GM18508 (cell line): ENCODE data around the gene TBC1D2.
A peak's percentile ranks its signal among the peaks of the same experiment; 100 is the strongest.
"Not testable (repeated sequence)": the region's sequence is repeated elsewhere in the genome, so short reads cannot be mapped to it uniquely, and the experiment has no call there.

Source experiments
- ATAC-seq: cut with Tn5 transposase; IDR thresholded peaks from one replicate; pipeline ENCODE4 v1.9.1; 2021; ENCODE audit warnings: moderate number of reproducible peaks; ENCODE audit not compliant: insufficient read depth, unreplicated experiment

TBC1D2 gene, protein sequence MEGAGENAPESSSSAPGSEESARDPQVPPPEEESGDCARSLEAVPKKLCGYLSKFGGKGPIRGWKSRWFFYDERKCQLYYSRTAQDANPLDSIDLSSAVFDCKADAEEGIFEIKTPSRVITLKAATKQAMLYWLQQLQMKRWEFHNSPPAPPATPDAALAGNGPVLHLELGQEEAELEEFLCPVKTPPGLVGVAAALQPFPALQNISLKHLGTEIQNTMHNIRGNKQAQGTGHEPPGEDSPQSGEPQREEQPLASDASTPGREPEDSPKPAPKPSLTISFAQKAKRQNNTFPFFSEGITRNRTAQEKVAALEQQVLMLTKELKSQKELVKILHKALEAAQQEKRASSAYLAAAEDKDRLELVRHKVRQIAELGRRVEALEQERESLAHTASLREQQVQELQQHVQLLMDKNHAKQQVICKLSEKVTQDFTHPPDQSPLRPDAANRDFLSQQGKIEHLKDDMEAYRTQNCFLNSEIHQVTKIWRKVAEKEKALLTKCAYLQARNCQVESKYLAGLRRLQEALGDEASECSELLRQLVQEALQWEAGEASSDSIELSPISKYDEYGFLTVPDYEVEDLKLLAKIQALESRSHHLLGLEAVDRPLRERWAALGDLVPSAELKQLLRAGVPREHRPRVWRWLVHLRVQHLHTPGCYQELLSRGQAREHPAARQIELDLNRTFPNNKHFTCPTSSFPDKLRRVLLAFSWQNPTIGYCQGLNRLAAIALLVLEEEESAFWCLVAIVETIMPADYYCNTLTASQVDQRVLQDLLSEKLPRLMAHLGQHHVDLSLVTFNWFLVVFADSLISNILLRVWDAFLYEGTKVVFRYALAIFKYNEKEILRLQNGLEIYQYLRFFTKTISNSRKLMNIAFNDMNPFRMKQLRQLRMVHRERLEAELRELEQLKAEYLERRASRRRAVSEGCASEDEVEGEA

GRCh38 chr9:98255578-98256296 is at the start of gene TBC1D2:
Gene TBC1D2 (minus strand): TSS chr9:98255649. CDS start chr9:98255541, 108 bp downstream.
- peak; percentile 60 for ATAC-seq

DNA sequence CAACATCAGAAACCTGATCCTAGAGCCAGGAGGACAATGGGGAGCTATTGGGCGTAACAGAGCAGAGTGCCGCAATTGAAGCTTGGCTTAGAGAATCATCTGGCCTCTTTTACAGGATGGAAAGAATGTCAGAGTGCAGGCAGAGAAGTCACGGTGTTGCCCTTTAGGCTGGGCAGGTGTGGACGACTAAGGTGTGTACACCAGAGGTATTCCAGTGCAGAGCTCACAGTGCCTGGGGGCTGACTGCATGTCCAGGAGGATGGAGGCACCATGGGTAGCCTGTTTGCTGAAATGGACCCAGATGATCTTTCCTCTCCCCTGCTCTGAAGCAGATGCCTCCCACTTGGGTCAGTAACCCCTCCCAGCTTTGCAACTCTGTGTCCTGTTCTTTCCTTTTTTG is 48.9 kb upstream of the TBC1D2 start:
- ATAC-seq, result no peak

- no peak for ATAC-seq
These were observed 48.2 kb upstream of the TBC1D2 start for GRCh38 chr9:98303633-98304125.

DNA sequence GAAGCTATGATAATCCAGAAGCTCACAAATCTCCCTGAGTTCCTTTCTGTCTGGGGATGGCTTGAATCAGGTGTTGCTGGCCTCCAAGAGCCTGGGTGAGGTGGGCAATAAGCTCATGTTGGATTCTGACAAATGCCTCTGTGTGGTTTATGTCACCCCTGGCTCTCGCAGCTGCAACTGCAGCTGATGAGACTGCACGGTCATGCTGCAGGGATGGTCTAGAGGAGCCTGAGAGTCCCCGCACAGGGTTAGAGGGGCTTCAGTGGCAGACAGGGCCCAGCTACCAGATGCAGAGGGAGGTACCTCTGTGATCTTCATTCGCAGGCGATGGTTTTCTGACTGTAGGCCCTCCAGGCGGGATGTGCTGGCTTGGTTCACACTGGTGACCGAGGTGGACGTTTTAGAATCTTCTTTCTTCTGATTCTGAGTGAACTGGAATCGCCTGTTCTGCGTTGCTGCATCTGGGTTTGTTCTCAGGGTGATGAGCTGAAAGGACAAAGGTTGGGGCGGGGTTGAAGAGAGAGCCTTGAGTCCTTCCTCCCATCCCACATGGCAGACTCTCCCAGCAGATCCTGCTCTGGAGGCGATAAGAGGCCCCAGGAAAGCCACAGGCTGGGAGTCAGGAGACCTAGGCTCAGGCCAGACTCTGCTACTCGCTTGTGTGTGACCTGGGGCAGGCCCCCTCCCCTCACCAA is 47.6 kb upstream of the TBC1D2 start:
- ATAC-seq, result no peak

DNA sequence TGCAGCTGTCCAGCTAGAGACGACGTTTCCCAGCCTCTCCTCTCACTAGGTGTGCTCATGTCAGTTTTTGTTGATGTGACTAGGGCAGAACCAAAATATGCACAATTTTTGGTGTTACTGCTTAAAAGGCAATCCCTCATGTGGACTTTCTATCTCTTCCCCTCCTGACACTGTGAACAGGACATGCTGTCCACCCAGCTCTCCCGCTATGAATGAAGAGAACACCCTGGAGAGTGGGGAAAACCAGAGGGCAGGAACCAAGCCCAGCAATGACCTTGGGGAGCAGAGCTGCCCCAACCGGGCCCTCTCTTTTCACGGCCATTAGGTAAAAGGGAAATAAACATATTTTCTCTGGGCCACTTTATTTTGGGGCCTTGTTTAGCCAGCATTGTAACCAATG is 46.7 kb upstream of the TBC1D2 start:
- ATAC-seq, result no peak

DNA sequence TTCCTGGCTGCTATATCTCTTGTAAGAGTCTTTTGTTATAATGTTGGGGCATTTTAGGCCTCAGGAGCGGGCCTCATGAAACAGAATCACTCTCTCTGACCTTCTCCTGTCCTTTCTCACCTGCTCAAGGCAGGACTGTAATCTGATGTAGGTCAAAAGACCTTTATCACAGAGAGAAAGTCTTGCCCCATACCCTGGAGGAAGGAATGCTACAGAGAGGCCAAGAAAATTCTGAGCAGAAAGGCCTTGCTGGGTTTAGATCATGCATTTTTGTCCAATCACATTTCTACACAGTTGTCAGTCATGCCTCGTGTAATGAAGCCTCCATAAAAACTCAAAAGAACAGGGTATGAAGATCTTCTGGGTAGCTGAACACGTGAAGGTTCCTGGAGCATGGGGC is 45.2 kb upstream of the TBC1D2 start:
- no peak for ATAC-seq

GRCh38 chr9:98298476-98298875 is 43.0 kb upstream of the TBC1D2 start:
- ATAC-seq, result no peak

DNA sequence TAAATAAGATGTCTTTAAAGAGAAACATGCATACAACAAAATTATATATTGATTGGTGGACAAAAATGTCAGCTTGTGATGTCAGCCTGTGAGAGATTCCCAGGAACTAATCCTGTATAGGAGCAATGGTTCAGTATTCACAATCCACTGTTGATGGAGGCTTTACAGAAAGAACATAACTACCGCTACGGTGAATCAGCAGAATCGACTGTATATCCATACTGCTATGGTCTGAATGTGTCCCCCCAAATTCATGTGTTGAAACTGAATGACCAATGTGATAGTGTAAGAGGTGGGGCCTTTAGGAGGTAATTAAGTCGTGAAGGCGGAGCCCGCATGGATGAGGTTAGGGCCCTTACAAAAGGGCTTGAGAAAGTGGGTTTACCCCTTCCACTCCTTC is 40.4 kb upstream of the TBC1D2 start:
- no peak for ATAC-seq

DNA sequence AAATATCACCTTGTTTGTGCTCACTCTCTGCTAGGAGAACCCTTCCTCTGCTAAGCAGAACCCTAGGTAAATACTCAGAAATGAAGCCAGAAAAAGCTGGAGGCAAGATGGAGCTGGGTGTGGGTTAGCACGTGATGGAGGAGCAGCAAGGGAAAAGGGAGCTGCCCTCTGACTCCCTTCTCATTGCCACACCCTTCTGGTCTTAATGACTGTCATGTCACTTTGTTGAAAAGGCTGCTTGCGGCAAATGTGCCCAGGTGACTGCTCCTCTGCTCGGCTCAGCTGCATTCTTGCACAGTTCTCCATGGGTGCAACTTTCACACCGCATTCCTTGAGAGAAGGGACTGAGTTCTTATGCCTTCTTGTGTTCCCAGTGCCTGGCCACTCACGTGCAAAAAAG is 36.4 kb upstream of the TBC1D2 start:
- no peak for ATAC-seq

- ATAC-seq, result no peak
These were observed 35.0 kb upstream of the TBC1D2 start for GRCh38 chr9:98290411-98290810.

- ATAC-seq, result no peak
These were observed 34.3 kb upstream of the TBC1D2 start for GRCh38 chr9:98289614-98290201.

DNA sequence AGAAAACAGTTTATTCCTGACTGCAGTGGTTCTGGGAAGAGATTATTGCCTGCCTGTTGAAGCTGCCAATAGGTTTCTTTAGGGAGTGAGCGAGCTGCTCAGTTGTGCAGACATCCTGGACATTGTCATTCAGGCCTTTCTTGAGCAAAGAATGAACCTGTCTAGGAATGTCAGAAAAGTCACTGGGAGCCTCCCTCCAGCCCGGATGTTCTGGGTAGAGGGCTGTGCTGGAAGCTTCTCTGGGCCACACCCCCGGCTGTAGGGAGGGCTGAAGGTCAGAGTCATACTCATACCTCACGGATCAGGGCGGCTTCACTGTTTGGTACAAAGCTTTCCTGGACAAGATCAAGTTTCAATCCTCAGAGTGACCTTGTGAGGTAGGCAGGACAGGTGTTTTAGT is 33.4 kb upstream of the TBC1D2 start:
- ATAC-seq, result no peak

- ATAC-seq, result no peak
These were observed 31.9 kb upstream of the TBC1D2 start for GRCh38 chr9:98287384-98287783.

- ATAC-seq, result no peak
These were observed 30.0 kb upstream of the TBC1D2 start for GRCh38 chr9:98285446-98285845.

DNA sequence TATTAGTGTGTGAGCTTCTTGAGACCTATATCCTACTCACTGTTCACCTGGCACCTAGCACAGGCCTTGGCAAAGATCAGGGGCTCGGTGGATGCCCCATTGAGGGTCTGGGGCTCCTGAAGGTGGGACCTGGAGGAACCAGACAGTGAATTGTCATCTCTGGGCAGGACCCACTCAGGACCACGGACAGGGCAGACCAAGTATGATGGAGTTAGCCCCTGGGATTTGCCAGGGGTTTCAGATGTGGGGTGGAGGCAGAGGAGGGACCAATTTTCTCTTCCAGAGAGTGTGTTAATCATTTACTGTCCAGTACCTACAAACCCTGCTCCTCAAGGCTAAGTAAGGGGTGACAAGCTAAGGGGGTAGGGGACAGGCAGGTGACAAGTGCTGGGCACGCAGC is 29.3 kb upstream of the TBC1D2 start:
- no peak for ATAC-seq

- ATAC-seq, result not testable (repeated sequence)
These were observed 27.7 kb upstream of the TBC1D2 start for GRCh38 chr9:98283143-98283542.

DNA sequence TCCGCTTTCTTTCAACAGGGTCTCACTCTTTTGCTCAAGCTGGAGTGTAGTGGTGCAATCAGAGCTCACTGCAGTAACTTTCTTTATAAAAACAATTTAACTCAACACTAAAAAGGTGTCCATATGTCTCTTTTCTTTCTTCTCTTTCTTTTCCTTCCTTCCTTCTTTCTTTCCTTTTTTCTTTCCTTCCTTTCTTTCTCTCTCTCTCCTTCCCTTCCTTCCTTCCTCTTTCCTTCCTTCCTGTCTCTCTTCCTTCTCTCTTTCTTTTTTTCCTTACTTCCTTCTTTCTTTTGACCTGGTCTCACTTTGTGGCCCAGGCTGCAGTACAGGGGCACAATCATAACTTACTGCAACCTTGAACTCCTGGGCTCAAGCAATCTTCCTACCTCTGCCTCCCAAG is 25.8 kb upstream of the TBC1D2 start:
- no peak for ATAC-seq

DNA sequence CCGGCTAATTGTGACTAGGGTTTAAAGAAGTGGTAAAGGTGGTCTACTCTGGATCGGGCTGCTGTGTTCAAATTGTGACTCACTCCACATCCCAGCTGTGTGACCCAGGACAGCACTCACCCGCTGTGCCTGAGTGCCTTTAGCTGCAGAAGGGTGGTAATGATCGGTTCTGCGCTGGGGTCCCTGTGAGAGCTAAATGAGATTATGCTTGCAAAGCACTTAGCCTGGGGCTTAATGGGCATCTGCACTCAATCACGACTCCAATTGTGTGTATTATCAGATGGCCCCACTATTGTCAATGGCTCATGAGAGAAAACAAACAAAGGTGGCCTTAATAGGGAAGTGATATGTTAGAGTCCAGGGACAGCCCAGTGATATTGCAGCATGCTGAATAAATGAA is 25.1 kb upstream of the TBC1D2 start:
- no peak for ATAC-seq

GRCh38 chr9:98280162-98280561 is 24.7 kb upstream of the TBC1D2 start:
- no peak for ATAC-seq
